ENCODE results near the gene FBN1.

- no peak for TF ChIP-seq CTCF (IDR thresholded peaks at IDR 0.05)
- no peak for TF ChIP-seq POLR2A (IDR thresholded peaks at IDR 0.05)
Measured at GRCh38 chr15:48646331-48646730, 822 bp upstream of the FBN1 start.

Data from esophagus squamous epithelium (tissue), 4 donors.